Pons (tissue), 1 donor: ENCODE results near the gene ANGPTL5.
"Not testable (repeated sequence)": the region's sequence is repeated elsewhere in the genome, so short reads cannot be mapped to it uniquely, and the experiment has no call there.

Source experiments
- DNase-seq: peaks from one replicate; pipeline ENCODE4 v3.0.0-alpha.2; 2016; ENCODE audit warnings: low spot score

Gene ANGPTL5

GRCh38 chr11:101885631-101886030, 30.7 kb downstream of the ANGPTL5 start:
- DNase-seq: no peak

GRCh38 chr11:101881586-101881985, 34.7 kb downstream of the ANGPTL5 start:
- DNase-seq: no peak

- no peak for DNase-seq
Measured at GRCh38 chr11:101880222-101880621, 36.1 kb downstream of the ANGPTL5 start.

GRCh38 chr11:101872171-101872882, 44.0 kb downstream of the ANGPTL5 start:
- DNase-seq: no peak

GRCh38 chr11:101870510-101870909, 45.8 kb downstream of the ANGPTL5 start:
- no peak for DNase-seq

GRCh38 chr11:101867951-101868350, 48.4 kb downstream of the ANGPTL5 start:
- DNase-seq: no peak

GRCh38 chr11:101866619-101867491, 49.5 kb downstream of the ANGPTL5 start:
- DNase-seq: no peak

- no peak for DNase-seq
Measured at GRCh38 chr11:101864098-101864497, 52.2 kb downstream of the ANGPTL5 start.

GRCh38 chr11:101863361-101863760, 53.0 kb downstream of the ANGPTL5 start:
- DNase-seq: no peak

- DNase-seq: peak; percentile 33
Measured at GRCh38 chr11:101862391-101863233, 53.7 kb downstream of the ANGPTL5 start.

GRCh38 chr11:101860696-101861427, 55.5 kb downstream of the ANGPTL5 start:
- peak; percentile 48 for DNase-seq

- DNase-seq: not testable (repeated sequence)
Measured at GRCh38 chr11:101852260-101852659, 64.1 kb downstream of the ANGPTL5 start.

- no peak for DNase-seq
Measured at GRCh38 chr11:101848262-101848661, 68.1 kb downstream of the ANGPTL5 start.

- no peak for DNase-seq
Measured at GRCh38 chr11:101844608-101845007, 71.7 kb downstream of the ANGPTL5 start.

GRCh38 chr11:101840704-101841103, 75.6 kb downstream of the ANGPTL5 start:
- DNase-seq: no peak
